Amniotic stem cell (primary cell): ENCODE measurements around the gene RASGRP1.
A peak's percentile ranks its signal among the peaks of the same experiment; 100 is the strongest.

ENCODE experiments used
- DNase-seq: peaks from one replicate; lab custom pipeline; 2025; lab: John Stamatoyannopoulos, UW

RASGRP1 gene

GRCh38 chr15:38458646-38459045 lies 106.0 kb downstream of the RASGRP1 start:
- DNase-seq, result no peak

- no peak for DNase-seq
Observed at GRCh38 chr15:38455092-38455491, 109.5 kb downstream of the RASGRP1 start.

GRCh38 chr15:38454696-38455090 lies 109.9 kb downstream of the RASGRP1 start:
- DNase-seq, result no peak

- peak; percentile 64 for DNase-seq
Observed at GRCh38 chr15:38453971-38454695, 110.5 kb downstream of the RASGRP1 start, which contains the start of gene FAM98B. Gene FAM98B (plus strand): TSS chr15:38454127. CDS start chr15:38454162, 35 bp downstream.

GRCh38 chr15:38441130-38441519 lies 123.5 kb downstream of the RASGRP1 start:
- DNase-seq, result no peak

- DNase-seq, result no peak
Observed at GRCh38 chr15:38440353-38441129, 124.1 kb downstream of the RASGRP1 start.
